ENCODE data around the gene TRAPPC2L. TPM values are rescaled to one million over a fixed set of nuclear protein-coding genes. Genes with fewer than 3 reads are reported as not detected.
"Not testable (repeated sequence)": the region's sequence is repeated elsewhere in the genome, so short reads cannot be mapped to it uniquely, and the experiment has no call there.

TRAPPC2L gene
- polyA plus RNA-seq, 1 donor from 2014 or later = 86.1 TPM

DNA sequence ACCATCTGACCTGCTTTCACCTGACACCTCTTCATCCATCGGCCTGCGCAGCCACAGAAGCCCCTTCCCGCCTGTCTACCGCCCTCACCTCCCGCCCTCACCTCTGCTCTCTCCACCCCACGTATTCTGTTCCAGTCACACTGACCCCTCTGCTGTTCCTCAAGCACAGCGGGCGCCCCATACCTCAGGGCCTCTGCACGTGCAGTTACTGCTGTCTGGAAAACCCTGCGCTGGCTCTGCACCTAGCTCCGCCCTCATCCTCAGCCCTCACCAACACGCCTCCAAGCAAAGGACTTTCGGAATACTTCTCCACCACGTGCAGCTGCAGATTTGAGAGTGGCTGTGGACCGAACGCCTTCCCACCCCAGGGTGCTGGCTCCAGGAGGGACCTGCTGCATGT, 34.2 kb downstream of the TRAPPC2L start:
- Mint-ChIP-seq H3K4me3 (no peak overlapping the region), H3K4me1 (peaks cover 2 to 5% (median 4%) of the 10 kb centered on the region in 3 donors), H3K36me3 (peaks cover 1% of the 10 kb centered on the region), H3K9me3 (no peaks in the 10 kb centered on the region), H3K27me3 (no peaks in the 10 kb centered on the region), H3K27ac (no peak overlapping the region)

DNA sequence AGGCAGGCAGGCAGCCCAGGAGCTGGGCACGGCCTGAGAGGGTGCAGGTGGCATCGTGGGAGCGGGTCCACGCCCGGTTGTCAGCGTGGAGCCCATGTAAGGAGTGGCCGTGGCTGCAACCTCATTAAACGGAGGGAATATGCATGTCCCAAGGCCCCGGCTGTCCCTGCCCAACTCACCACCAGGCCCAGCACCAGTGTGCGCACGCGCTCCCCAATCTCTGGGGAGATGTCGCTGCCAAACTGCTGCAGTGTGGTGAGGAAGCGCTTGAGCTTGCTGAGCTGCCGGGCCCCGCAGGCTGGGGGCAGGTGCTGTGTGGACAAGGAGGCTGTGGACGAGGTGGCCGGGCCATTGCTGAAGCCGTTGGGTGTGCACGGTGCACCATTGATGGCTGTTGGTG, 35.1 kb downstream of the TRAPPC2L start:
- Mint-ChIP-seq H3K4me3 (no peak overlapping the region), H3K27ac (no peak overlapping the region), H3K27me3 (no peaks in the 10 kb centered on the region), H3K4me1 (peaks cover 2 to 5% (median 4%) of the 10 kb centered on the region in 3 donors), H3K36me3 (no peaks in the 10 kb centered on the region), H3K9me3 (no peaks in the 10 kb centered on the region)

- H3K36me3 Mint-ChIP-seq = no peaks in the 10 kb centered on the region
- H3K4me1 Mint-ChIP-seq = peaks cover 2 to 5% (median 4%) of the 10 kb centered on the region in 3 donors
- H3K27ac Mint-ChIP-seq = peak overlapping the region in 1 of 3 donors; percentile 21
- no peaks in the 10 kb centered on the region for H3K9me3 Mint-ChIP-seq
- no peaks in the 10 kb centered on the region for H3K27me3 Mint-ChIP-seq
- no peak overlapping the region for H3K4me3 Mint-ChIP-seq
Measured at GRCh38 chr16:88893127-88893968, 36.4 kb downstream of the TRAPPC2L start.

GRCh38 chr16:88894266-88894665, 37.3 kb downstream of the TRAPPC2L start:
- Mint-ChIP-seq H3K27ac (peak overlapping the region in 2 of 3 donors; percentile 51 to 86), H3K4me3 (peak overlapping the region in 2 of 4 donors; percentile 68 to 77)
- not testable (repeated sequence) for H3K9me3 Mint-ChIP-seq, H3K36me3 Mint-ChIP-seq, H3K4me1 Mint-ChIP-seq, H3K27me3 Mint-ChIP-seq

GRCh38 chr16:88894681-88895300, 37.9 kb downstream of the TRAPPC2L start:
- peak overlapping the region in 2 of 4 donors; percentile 68 to 77 for H3K4me3 Mint-ChIP-seq

GRCh38 chr16:88895335-88895734, 38.4 kb downstream of the TRAPPC2L start:
- Mint-ChIP-seq H3K9me3 (no peaks in the 10 kb centered on the region), H3K4me3 (no peak overlapping the region), H3K36me3 (no peaks in the 10 kb centered on the region), H3K4me1 (peaks cover 2 to 5% (median 4%) of the 10 kb centered on the region in 3 donors), H3K27me3 (no peaks in the 10 kb centered on the region), H3K27ac (peak overlapping the region in 1 of 3 donors; percentile 73)

More at GRCh38 chr16:88894681-88895300, 37.9 kb downstream of the TRAPPC2L start:
- no peaks in the 10 kb centered on the region for H3K27me3 Mint-ChIP-seq
- H3K27ac Mint-ChIP-seq = peak overlapping the region in 2 of 3 donors; percentile 51 to 86
- H3K4me1 Mint-ChIP-seq = peaks cover 2 to 5% (median 4%) of the 10 kb centered on the region in 3 donors
- H3K36me3 Mint-ChIP-seq = no peaks in the 10 kb centered on the region
- no peaks in the 10 kb centered on the region for H3K9me3 Mint-ChIP-seq

DNA sequence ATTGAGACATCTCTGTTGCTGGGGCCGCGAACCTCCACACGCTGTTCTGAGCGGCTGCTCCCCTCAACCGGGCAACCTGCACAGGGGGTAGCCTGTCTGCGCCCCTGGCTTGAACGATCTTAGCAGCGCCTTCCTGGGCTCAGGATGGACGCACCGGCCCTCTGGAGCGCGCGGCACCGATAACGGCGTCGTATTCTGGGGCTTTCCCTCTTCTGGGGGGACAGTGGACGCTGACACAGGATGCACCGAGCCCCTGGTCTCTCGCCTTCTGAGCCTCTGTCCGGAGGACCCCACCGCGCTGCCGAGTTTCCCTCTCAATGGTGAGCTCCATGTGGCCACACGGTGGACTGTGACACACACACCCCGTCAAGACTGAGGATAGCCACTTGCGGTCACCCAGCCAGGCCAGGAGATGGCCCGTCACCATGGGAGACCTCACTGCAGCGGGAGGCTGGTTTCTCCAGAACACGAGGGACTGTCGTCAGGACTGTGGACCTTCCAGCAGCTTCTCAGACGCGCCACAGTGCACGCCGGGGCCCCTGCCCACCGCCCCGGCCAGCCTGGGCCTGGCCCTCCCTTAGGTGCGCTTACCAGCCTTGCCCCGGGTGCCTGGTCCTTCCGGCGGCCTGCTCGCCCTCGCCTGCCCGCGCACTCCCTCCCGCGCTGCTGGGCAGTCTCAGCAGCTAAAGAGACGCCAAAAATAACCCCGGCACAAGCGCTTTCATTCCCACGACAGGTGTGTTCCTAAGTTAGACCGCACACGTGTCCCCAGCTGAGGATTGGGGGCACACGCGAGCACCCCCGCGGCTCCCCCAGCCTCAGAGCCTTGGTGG, 39.5 kb downstream of the TRAPPC2L start:
- Mint-ChIP-seq H3K27ac (no peak overlapping the region), H3K36me3 (no peaks in the 10 kb centered on the region), H3K9me3 (no peaks in the 10 kb centered on the region), H3K27me3 (no peaks in the 10 kb centered on the region), H3K4me3 (no peak overlapping the region), H3K4me1 (peaks cover 2 to 5% (median 4%) of the 10 kb centered on the region in 3 donors)

DNA sequence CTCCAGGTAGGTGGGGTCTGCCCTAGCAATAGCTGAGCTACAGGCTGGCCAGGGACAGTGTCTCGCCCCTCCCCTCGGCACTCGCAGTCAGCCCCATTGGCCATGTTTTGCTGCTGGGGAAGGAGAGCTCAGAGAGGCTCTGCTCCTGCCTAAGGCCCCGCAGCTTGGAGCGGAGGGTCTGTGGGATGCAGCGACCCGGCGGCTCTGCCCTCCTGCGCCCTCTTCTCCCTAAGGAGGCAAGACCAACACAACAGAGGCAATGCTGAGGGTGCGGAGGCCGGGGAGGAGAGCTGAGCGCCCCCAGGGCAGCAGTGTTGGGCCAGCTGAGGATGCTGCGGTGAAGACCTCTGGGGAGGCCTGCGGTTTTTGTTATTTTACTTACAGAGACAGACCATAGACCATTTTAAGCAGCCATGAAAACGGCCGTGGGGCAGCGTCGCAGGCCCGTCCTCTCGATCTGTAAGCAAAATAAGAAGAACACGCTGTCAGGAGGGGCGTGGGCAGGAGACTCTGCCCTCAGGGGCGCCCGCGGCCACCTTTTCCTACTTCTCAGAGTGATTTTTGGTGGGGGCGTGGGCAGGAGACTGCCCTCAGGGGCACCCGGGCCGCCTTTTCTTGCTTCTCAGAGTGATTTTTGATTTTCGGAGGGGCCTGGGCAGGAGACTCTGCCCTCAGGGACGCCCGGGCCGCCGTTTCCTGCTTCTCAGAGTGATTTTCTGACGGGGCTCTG, 40.9 kb downstream of the TRAPPC2L start:
- Mint-ChIP-seq H3K4me3 (peak overlapping the region in 1 of 4 donors; percentile 12), H3K27ac (no peak overlapping the region), H3K4me1 (peaks cover 2 to 6% (median 4%) of the 10 kb centered on the region in 3 donors), H3K9me3 (no peaks in the 10 kb centered on the region), H3K27me3 (no peaks in the 10 kb centered on the region), H3K36me3 (no peaks in the 10 kb centered on the region)

- no peak overlapping the region for H3K4me3 Mint-ChIP-seq
- no peaks in the 10 kb centered on the region for H3K9me3 Mint-ChIP-seq
- peaks cover 0 to 5% (median 2%) of the 10 kb centered on the region in 3 donors for H3K4me1 Mint-ChIP-seq
- H3K27me3 Mint-ChIP-seq = no peaks in the 10 kb centered on the region
- H3K36me3 Mint-ChIP-seq = no peaks in the 10 kb centered on the region
- H3K27ac Mint-ChIP-seq = no peak overlapping the region
Measured at GRCh38 chr16:88899901-88900661, 43.2 kb downstream of the TRAPPC2L start.

DNA sequence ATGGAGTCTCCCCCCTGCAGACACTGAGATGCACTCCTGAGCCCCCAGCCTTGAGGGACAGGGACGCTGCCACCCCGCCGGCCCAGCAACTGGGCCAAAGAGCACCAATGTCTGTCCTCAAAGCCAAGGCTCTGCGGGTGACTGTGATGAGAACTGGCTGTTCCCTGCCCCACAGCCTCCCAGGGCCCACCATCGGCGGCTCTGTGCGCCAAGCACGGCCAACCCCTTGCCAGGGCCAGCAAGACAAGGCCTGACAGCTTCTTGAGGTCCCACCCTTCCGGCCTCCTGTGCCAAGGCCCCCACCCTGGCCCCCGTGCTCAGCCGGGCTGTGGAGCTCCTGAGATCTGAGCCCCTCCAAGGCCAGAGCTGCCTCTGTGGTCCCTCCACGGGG, 43.7 kb downstream of the TRAPPC2L start:
- H3K9me3 Mint-ChIP-seq = no peaks in the 10 kb centered on the region
- no peaks in the 10 kb centered on the region for H3K27me3 Mint-ChIP-seq
- H3K27ac Mint-ChIP-seq = no peak overlapping the region

GRCh38 chr16:88901718-88902337, 44.9 kb downstream of the TRAPPC2L start:
- Mint-ChIP-seq H3K27me3 (no peaks in the 10 kb centered on the region), H3K36me3 (no peaks in the 10 kb centered on the region), H3K9me3 (no peaks in the 10 kb centered on the region), H3K27ac (no peak overlapping the region), H3K4me1 (peaks cover 0 to 8% (median 3%) of the 10 kb centered on the region in 3 donors), H3K4me3 (peak overlapping the region in 1 of 4 donors; percentile 77)

More for the DNA sequence above, 43.7 kb downstream of the TRAPPC2L start:
- no peaks in the 10 kb centered on the region for H3K36me3 Mint-ChIP-seq
- peaks cover 0 to 4% (median 3%) of the 10 kb centered on the region in 3 donors for H3K4me1 Mint-ChIP-seq
- H3K4me3 Mint-ChIP-seq = no peak overlapping the region

GRCh38 chr16:88902744-88903143, 45.8 kb downstream of the TRAPPC2L start:
- Mint-ChIP-seq H3K4me1 (peaks cover 0 to 10% (median 4%) of the 10 kb centered on the region in 3 donors), H3K36me3 (no peaks in the 10 kb centered on the region), H3K27me3 (no peaks in the 10 kb centered on the region), H3K9me3 (no peaks in the 10 kb centered on the region), H3K27ac (peak overlapping the region in 1 of 3 donors; percentile 79), H3K4me3 (peak overlapping the region in 1 of 4 donors; percentile 43)

DNA sequence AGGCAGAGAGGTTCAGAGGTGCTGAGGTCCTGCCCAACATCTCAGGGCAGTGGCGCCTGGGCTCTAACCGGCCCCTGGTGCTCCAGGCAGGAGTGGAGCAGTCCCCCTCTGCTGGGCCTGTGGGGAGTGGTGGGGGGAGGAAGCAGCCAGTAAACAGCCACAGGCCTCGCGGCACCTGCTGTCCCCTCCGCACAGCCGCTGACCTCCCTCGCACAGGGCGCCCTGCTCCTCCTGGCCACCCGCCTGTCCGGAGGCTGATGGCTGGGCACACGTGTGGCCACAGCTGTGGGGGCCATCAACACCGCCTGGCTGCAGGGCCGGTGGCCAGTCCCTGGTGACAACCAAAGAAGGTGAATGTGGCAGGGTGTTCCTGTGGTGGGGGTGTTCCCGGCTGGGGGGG, 46.3 kb downstream of the TRAPPC2L start:
- Mint-ChIP-seq H3K27ac (no peak overlapping the region), H3K36me3 (no peaks in the 10 kb centered on the region), H3K4me3 (peak overlapping the region in 1 of 4 donors; percentile 43), H3K9me3 (no peaks in the 10 kb centered on the region), H3K4me1 (peaks cover 0 to 12% (median 5%) of the 10 kb centered on the region in 3 donors), H3K27me3 (no peaks in the 10 kb centered on the region)
